ENCODE measurements around the gene SPNS3. TPM values are rescaled to one million over a fixed set of nuclear protein-coding genes. Genes with fewer than 3 reads are reported as not detected.

SPNS3 gene
- total and polyA plus RNA-seq, 4 donors: 0.16 to 2.3 (median 0.24) TPM

- TF ChIP-seq HNF4G (IDR thresholded peaks at IDR 0.05): no peak
- no peak for TF ChIP-seq JUND (IDR thresholded peaks at IDR 0.05)
- TF ChIP-seq RXRA (IDR thresholded peaks at IDR 0.05): no peak
- TF ChIP-seq NR2F2 (IDR thresholded peaks at IDR 0.05): no peak
- TF ChIP-seq FOXA2 (IDR thresholded peaks at IDR 0.05): no peak
- no peak for TF ChIP-seq EGR1 (IDR thresholded peaks at IDR 0.05; ENCODE audit: low read depth in 2 of 2)
- TF ChIP-seq MAX (IDR thresholded peaks at IDR 0.05): no peak
- TF ChIP-seq REST (IDR thresholded peaks at IDR 0.05): no peak
- TF ChIP-seq TAF1 (conservative IDR thresholded peaks at IDR 0.05): no peak
- TF ChIP-seq SP1 (IDR thresholded peaks at IDR 0.05): no peak
- TF ChIP-seq RAD21 (IDR thresholded peaks at IDR 0.05): no peak
- no peak for TF ChIP-seq YY1 (IDR thresholded peaks at IDR 0.05)
- TF ChIP-seq GABPA (IDR thresholded peaks at IDR 0.05 in 1 of 2, conservative IDR thresholded peaks at IDR 0.05 in 1 of 2): no peak
- no peak for TF ChIP-seq FOXA1 (IDR thresholded peaks at IDR 0.05)
- no peak for TF ChIP-seq HNF4A (conservative IDR thresholded peaks at IDR 0.05)
- Histone ChIP-seq H3K9me3 (ENCODE audit: control insufficient read depth in 4 of 4, low read length in 3 of 4) (no peaks in the 10 kb centered on the region), H3K27me3 (ENCODE audit: control insufficient read depth in 4 of 4, insufficient read depth in 4 of 4, low read length in 3 of 4) (no peaks in the 10 kb centered on the region), H3K9ac (ENCODE audit: low read depth in 1 of 2, low read length in 2 of 2) (no peak overlapping the region), H3K4me3 (ENCODE audit: low read depth in 1 of 3, low read length in 3 of 3) (no peak overlapping the region), H3K36me3 (ENCODE audit: control insufficient read depth in 4 of 4, insufficient read depth in 3 of 4, low read depth in 1 of 4, low read length in 3 of 4) (no peaks in the 10 kb centered on the region), H3K27ac (ENCODE audit: low read depth in 1 of 2, low read length in 2 of 2) (no peak overlapping the region), H3K4me1 (ENCODE audit: control insufficient read depth in 4 of 4, insufficient read depth in 4 of 4, low read length in 3 of 4) (peaks cover 0 to 9% (median under 1%) of the 10 kb centered on the region in 4 donors)
- 90% methylated on average over 10 of the region's 10 CpGs for WGBS
- DNase-seq (ENCODE audit: low spot score): no peak
Observed at GRCh38 chr17:4511199-4511932, 77.6 kb downstream of the SPNS3 start.

GRCh38 chr17:4512156-4513112, 78.7 kb downstream of the SPNS3 start:
- Histone ChIP-seq H3K4me3 (ENCODE audit: low read depth in 1 of 3, low read length in 3 of 3) (no peak overlapping the region), H3K9ac (ENCODE audit: low read depth in 1 of 2, low read length in 2 of 2) (no peak overlapping the region), H3K27ac (ENCODE audit: low read depth in 1 of 2, low read length in 2 of 2) (no peak overlapping the region), H3K27me3 (ENCODE audit: control insufficient read depth in 4 of 4, insufficient read depth in 4 of 4, low read length in 3 of 4) (no peaks in the 10 kb centered on the region), H3K36me3 (ENCODE audit: control insufficient read depth in 4 of 4, insufficient read depth in 3 of 4, low read depth in 1 of 4, low read length in 3 of 4) (no peaks in the 10 kb centered on the region), H3K4me1 (ENCODE audit: control insufficient read depth in 4 of 4, insufficient read depth in 4 of 4, low read length in 3 of 4) (peaks cover 0 to 9% (median under 1%) of the 10 kb centered on the region in 4 donors), H3K9me3 (ENCODE audit: control insufficient read depth in 4 of 4, low read length in 3 of 4) (no peaks in the 10 kb centered on the region)
- TF ChIP-seq RAD21 (IDR thresholded peaks at IDR 0.05) (no peak), FOXA1 (IDR thresholded peaks at IDR 0.05) (no peak), MAX (IDR thresholded peaks at IDR 0.05) (no peak), YY1 (IDR thresholded peaks at IDR 0.05) (no peak)
- DNase-seq (ENCODE audit: low spot score): no peak
- WGBS: 93% methylated on average over 31 of the region's 31 CpGs

Measured in liver (tissue), 9 donors.